Trophoblast cell (in vitro differentiated cells and primary cell): ENCODE results near the gene HMGCS1. TPM values are rescaled to one million over a fixed set of nuclear protein-coding genes. Genes with fewer than 3 reads are reported as not detected.

Experiments used
- DNase-seq, 2 donors: peaks; one replicate each; pipeline ENCODE4 v3.0.0-alpha.2; 2016
- H2AFZ ChIP-seq: 2 replicates; pipeline ENCODE4 v1.6.1; 2013; ENCODE audit warnings: low read length, moderate library complexity, mild to moderate bottlenecking; ENCODE audit not compliant: insufficient read depth, poor library complexity
- H2AK5ac ChIP-seq: 2 replicates; pipeline ENCODE4 v1.6.1; 2013; ENCODE audit warnings: mild to moderate bottlenecking, low read length
- H2BK120ac ChIP-seq: 2 replicates; pipeline ENCODE4 v1.6.1; 2013; ENCODE audit warnings: low read length, mild to moderate bottlenecking, moderate library complexity; ENCODE audit not compliant: insufficient read depth, poor library complexity
- H2BK12ac ChIP-seq: 2 replicates; pipeline ENCODE4 v1.6.1; 2013; ENCODE audit warnings: mild to moderate bottlenecking, low read length, moderate library complexity
- H2BK5ac ChIP-seq: 2 replicates; pipeline ENCODE4 v1.6.1; 2013; ENCODE audit warnings: low read length, low read depth, moderate library complexity, mild to moderate bottlenecking; ENCODE audit not compliant: poor library complexity
- H3K14ac ChIP-seq: 2 replicates; pipeline ENCODE4 v1.6.1; 2013; ENCODE audit warnings: mild to moderate bottlenecking, low read length
- H3K18ac ChIP-seq: 2 replicates; pipeline ENCODE4 v1.6.1; 2013; ENCODE audit warnings: mild to moderate bottlenecking, low read length
- H3K23ac ChIP-seq: 2 replicates; pipeline ENCODE4 v1.6.1; 2013; ENCODE audit warnings: low read length
- H3K27ac ChIP-seq: 2 replicates; pipeline ENCODE4 v1.5.1; 2013; ENCODE audit warnings: low read depth, mild to moderate bottlenecking, inconsistent platforms, low read length, moderate library complexity
- H3K27me3 ChIP-seq: 2 replicates; pipeline ENCODE4 v1.6.1; 2013; ENCODE audit warnings: inconsistent platforms, mild to moderate bottlenecking, low read length, moderate library complexity; ENCODE audit not compliant: insufficient read depth
- H3K36me3 ChIP-seq, 2 experiments: 1 replicate in 1 of 2; 2 replicates in 1 of 2; pipeline ENCODE4 v1.6.1; 2013; ENCODE audit warnings: low read length in 2 of 2, mild to moderate bottlenecking in 2 of 2, moderate library complexity in 1 of 2; ENCODE audit not compliant: insufficient read depth in 2 of 2, control insufficient read depth in 1 of 2
- H3K4ac ChIP-seq: 2 replicates; pipeline ENCODE4 v1.6.1; 2013; ENCODE audit warnings: low read depth, mild to moderate bottlenecking, low read length, moderate library complexity
- H3K4me1 ChIP-seq, 2 experiments: 1 replicate in 1 of 2; 2 replicates in 1 of 2; pipeline ENCODE4 v1.6.1; 2013; ENCODE audit warnings: low read length in 2 of 2, mild to moderate bottlenecking in 2 of 2, moderate library complexity in 1 of 2; ENCODE audit not compliant: insufficient read depth in 2 of 2, control insufficient read depth in 1 of 2
- H3K4me2 ChIP-seq: 2 replicates; pipeline ENCODE4 v1.6.1; 2013; ENCODE audit warnings: inconsistent platforms, mild to moderate bottlenecking, low read length, moderate library complexity
- H3K4me3 ChIP-seq: 2 replicates; pipeline ENCODE4 v1.5.1; 2013; ENCODE audit warnings: mild to moderate bottlenecking, low read depth, low read length, inconsistent platforms
- H3K79me1 ChIP-seq: one replicate; pipeline ENCODE4 v1.6.1; 2013; ENCODE audit warnings: low read length
- H3K79me2 ChIP-seq: 2 replicates; pipeline ENCODE4 v1.6.1; 2013; ENCODE audit warnings: low read length, mild to moderate bottlenecking; ENCODE audit not compliant: control insufficient read depth, insufficient read depth, poor library complexity
- H3K9ac ChIP-seq: 2 replicates; pipeline ENCODE4 v1.6.1; 2013; ENCODE audit warnings: mild to moderate bottlenecking, low read length
- H3K9me3 ChIP-seq: 2 replicates; pipeline ENCODE4 v1.6.1; 2013; ENCODE audit warnings: low read depth, mild to moderate bottlenecking, control low read depth, inconsistent platforms, low read length; ENCODE audit not compliant: insufficient read depth
- H4K12ac ChIP-seq: 2 replicates; pipeline ENCODE4 v1.6.1; 2013; ENCODE audit warnings: low read depth, mild to moderate bottlenecking, low read length, moderate library complexity
- H4K8ac ChIP-seq: 2 replicates; pipeline ENCODE4 v1.6.1; 2013; ENCODE audit warnings: low read depth, mild to moderate bottlenecking, low read length, moderate library complexity
- H4K91ac ChIP-seq: one replicate; pipeline ENCODE4 v1.6.1; 2013; ENCODE audit warnings: low read depth, mild to moderate bottlenecking, low read length, moderate library complexity
- WGBS: extraction: QIAGEN DNeasy Blood & Tissue Kit; methylation state at CpG from one replicate; pipeline ENCODE4 v1.1.7; 2013; ENCODE audit warnings: missing lambda C conversion rate; ENCODE audit not compliant: insufficient read length, insufficient coverage; ENCODE audit errors: extremely low coverage; 5-methylcytosine and 5-hydroxymethylcytosine counted together
- polyA plus RNA-seq: library from polyadenylated mRNA; stranded (reverse); fragments of 200-250 nt; gene quantifications from 2 replicates; pipeline ENCODE4 v1.2.3, GENCODE V29; 2013

The HMGCS1 gene
- 199 and 205 TPM in 2 replicates for polyA plus RNA-seq

DNA sequence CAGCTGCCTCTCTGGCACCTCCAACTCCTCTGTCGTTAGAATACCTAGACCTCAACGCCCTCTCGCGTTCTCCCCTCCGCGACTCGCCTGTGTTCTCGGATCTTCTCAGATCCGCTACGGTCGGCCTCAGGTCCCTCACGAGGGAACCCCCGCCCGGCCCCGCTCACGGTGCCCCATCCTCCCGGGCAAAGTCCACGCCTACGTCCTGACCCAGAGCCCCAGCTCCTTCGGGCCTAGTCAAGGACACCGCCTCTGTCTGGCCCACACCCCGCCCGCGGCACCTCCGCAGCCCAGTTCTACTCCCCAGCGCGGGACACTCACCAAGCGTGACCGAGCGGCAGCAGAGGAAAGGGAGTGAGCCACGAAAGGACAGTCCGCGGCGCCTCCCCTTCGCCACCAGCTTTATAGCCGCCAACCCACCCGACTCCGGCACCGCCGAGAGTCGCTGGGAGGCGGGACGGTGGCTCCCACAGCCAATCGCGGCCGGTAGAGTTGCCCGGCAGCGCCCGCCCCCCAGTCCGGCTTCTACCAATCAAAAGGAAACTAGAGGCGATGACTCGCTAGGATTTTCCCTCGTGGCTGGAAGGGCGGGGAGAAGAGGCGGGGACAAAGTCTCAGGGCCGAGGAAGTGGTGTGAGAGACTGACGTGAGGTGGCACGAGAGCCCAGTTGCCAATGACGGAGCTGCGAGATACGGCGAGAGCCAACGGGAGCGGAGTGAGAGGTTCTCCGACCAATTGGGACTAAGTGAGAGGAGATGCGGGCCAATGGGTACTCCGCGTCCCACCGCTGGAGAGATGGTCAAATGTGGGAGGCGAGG lies at the start of gene HMGCS1:
Gene HMGCS1, minus strand, starts transcription at position 378 of the 819 bp plus-strand sequence. CDS start 14,447 bp downstream, outside the sequence.
- Histone ChIP-seq H3K9ac (peak within 1 kb of the TSS; percentile 95), H2AK5ac (peak within 1 kb of the TSS; percentile 89)

GRCh38 chr5:43358726-43359125 lies 45.5 kb upstream of the HMGCS1 start:
- Histone ChIP-seq H4K8ac (no peak overlapping the region), H2BK12ac (no peak overlapping the region), H3K27ac (no peak overlapping the region), H3K27me3 (no peaks in the 10 kb centered on the region), H3K23ac (no peak overlapping the region), H2BK5ac (no peak overlapping the region), H3K4me1 (no peaks in the 10 kb centered on the region), H2AFZ (no peak overlapping the region), H3K79me1 (no peaks in the 10 kb centered on the region), H3K4me3 (no peak overlapping the region), H3K9me3 (peaks cover 1% of the 10 kb centered on the region), H3K9ac (no peak overlapping the region), H3K79me2 (no peaks in the 10 kb centered on the region), H2AK5ac (no peak overlapping the region), H3K4me2 (no peak overlapping the region), H3K36me3 (no peaks in the 10 kb centered on the region), H4K91ac (no peak overlapping the region), H2BK120ac (no peak overlapping the region), H3K18ac (no peak overlapping the region), H4K12ac (no peak overlapping the region), H3K14ac (no peak overlapping the region), H3K4ac (no peak overlapping the region)
- no peak for DNase-seq

More for the DNA sequence above, at the start of gene HMGCS1:
- H3K4me2 ChIP-seq = peak within 1 kb of the TSS; percentile 58
- no peaks in the 10 kb centered on the region for H3K36me3 ChIP-seq
- peak within 1 kb of the TSS; percentile 80 for H4K8ac ChIP-seq
- H4K12ac ChIP-seq = peak within 1 kb of the TSS; percentile 73
- peak within 1 kb of the TSS; percentile 98 for H3K4ac ChIP-seq
- peaks cover 13% of the 10 kb centered on the region for H3K79me1 ChIP-seq
- peak within 1 kb of the TSS; percentile 94 for H3K18ac ChIP-seq
- no peak within 1 kb of the TSS for H3K23ac ChIP-seq
- H2BK12ac ChIP-seq = peak within 1 kb of the TSS; percentile 70
- H2BK5ac ChIP-seq = peak within 1 kb of the TSS; percentile 98
- H2AFZ ChIP-seq = peak within 1 kb of the TSS; percentile 80
- WGBS = no CpG with 5 or more reads among the region's 70 CpGs
- peak; percentile 99 for DNase-seq
- no peaks in the 10 kb centered on the region for H3K9me3 ChIP-seq
- no peaks in the 10 kb centered on the region for H3K27me3 ChIP-seq
- peak within 1 kb of the TSS; percentile 98 for H4K91ac ChIP-seq
- peak within 1 kb of the TSS; percentile 99 for H3K4me3 ChIP-seq
- peak within 1 kb of the TSS; percentile 91 for H3K27ac ChIP-seq
- peak within 1 kb of the TSS; percentile 96 for H3K14ac ChIP-seq
- peaks cover 18% of the 10 kb centered on the region for H3K79me2 ChIP-seq
- H3K4me1 ChIP-seq = peaks cover 5 to 11% of the 10 kb centered on the region in 2 experiments
- H2BK120ac ChIP-seq = peak within 1 kb of the TSS; percentile 78

DNA sequence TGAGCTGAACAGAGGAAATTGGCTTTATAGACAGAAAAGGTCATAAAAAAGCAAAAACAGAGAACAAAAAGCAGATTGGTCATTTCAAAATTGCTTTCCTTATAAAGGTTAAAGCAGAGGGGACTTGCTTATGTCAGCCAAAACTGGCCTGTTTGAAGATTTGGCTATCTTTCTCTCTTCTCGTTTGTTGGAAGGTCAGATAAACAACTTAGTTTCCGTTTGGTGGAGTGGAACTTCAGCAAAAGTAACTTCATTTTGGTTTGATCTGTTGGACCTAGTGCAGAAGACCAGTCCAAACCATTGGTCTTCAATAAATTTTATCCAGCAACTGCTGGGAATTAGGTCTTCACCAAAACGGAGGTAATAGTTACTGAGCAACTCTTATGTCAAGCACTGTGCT lies 45.1 kb upstream of the HMGCS1 start:
- Histone ChIP-seq H3K4me2 (no peak overlapping the region), H2BK12ac (no peak overlapping the region), H2AK5ac (no peak overlapping the region), H3K27me3 (no peaks in the 10 kb centered on the region), H4K91ac (no peak overlapping the region), H2BK5ac (no peak overlapping the region), H3K79me1 (no peaks in the 10 kb centered on the region), H3K79me2 (no peaks in the 10 kb centered on the region), H3K4me1 (no peaks in the 10 kb centered on the region), H3K14ac (no peak overlapping the region), H3K4me3 (no peak overlapping the region), H3K27ac (no peak overlapping the region), H4K12ac (no peak overlapping the region), H3K9ac (no peak overlapping the region), H2AFZ (no peak overlapping the region), H3K9me3 (peaks cover 1% of the 10 kb centered on the region), H2BK120ac (no peak overlapping the region), H3K23ac (no peak overlapping the region), H3K36me3 (no peaks in the 10 kb centered on the region), H4K8ac (no peak overlapping the region), H3K4ac (no peak overlapping the region), H3K18ac (no peak overlapping the region)
- WGBS = no CpG with 5 or more reads among the region's 3 CpGs
- no peak for DNase-seq

DNA sequence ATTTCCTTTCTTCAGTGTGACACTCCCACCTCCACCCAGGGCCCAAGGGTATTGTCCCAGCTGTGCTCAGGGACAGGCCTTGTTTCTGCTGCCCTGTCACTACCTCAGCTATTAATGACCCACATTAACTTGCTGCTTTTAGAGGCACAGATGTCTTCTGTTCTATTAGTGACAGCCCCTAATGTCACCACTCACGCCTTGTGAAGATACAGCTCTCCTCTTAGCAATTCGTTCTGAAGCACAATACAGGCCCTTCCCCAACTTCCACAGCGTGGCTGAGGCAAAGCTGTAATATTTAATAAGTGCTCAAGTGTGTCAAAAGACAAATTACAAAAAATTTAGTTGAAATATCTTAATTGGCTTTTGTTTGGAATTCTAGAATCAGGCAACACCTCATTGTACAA lies 44.7 kb upstream of the HMGCS1 start:
- H3K9me3 ChIP-seq = peaks cover 1% of the 10 kb centered on the region
- H3K23ac ChIP-seq = no peak overlapping the region
- no peak overlapping the region for H3K27ac ChIP-seq
- no CpG with 5 or more reads among the region's 3 CpGs for WGBS
- no peaks in the 10 kb centered on the region for H3K4me1 ChIP-seq
- no peak overlapping the region for H4K91ac ChIP-seq
- H2BK12ac ChIP-seq = no peak overlapping the region
- H3K4me2 ChIP-seq = no peak overlapping the region
- H2AK5ac ChIP-seq = no peak overlapping the region
- no peak overlapping the region for H3K9ac ChIP-seq
- H3K4me3 ChIP-seq = no peak overlapping the region
- H2BK5ac ChIP-seq = no peak overlapping the region
- no peak overlapping the region for H3K4ac ChIP-seq
- H3K18ac ChIP-seq = no peak overlapping the region
- H3K14ac ChIP-seq = no peak overlapping the region
- H4K8ac ChIP-seq = no peak overlapping the region
- no peaks in the 10 kb centered on the region for H3K36me3 ChIP-seq
- H2AFZ ChIP-seq = no peak overlapping the region
- H2BK120ac ChIP-seq = no peak overlapping the region
- no peak for DNase-seq
- no peaks in the 10 kb centered on the region for H3K79me2 ChIP-seq
- no peaks in the 10 kb centered on the region for H3K79me1 ChIP-seq
- no peak overlapping the region for H4K12ac ChIP-seq
- H3K27me3 ChIP-seq = no peaks in the 10 kb centered on the region
